ENCODE measurements around the gene KHNYN. TPM values are rescaled to one million over a fixed set of nuclear protein-coding genes. Genes with fewer than 3 reads are reported as not detected.

The KHNYN gene
- total RNA-seq, 1 experiment from 2014 or later = 63.0 TPM

GRCh38 chr14:24392325-24393091, 37.2 kb upstream of the KHNYN start:
- H3K4me3 Mint-ChIP-seq (ENCODE audit: unreplicated experiment) = peak overlapping the region; percentile 1
- CTCF ChIA-PET = interaction anchor here (0.8 to 2.0 kb wide), 2 partner anchors 39 to 84 kb away, joined by 3 to 6 read pairs; no protein-coding TSS in a partner anchor
- no peak for TF ChIP-seq CTCF (IDR thresholded peaks at IDR 0.05; ENCODE audit: unreplicated experiment)
- no peaks in the 10 kb centered on the region for H3K9me3 Mint-ChIP-seq (ENCODE audit: unreplicated experiment)
- H3K27ac Mint-ChIP-seq (ENCODE audit: low read depth, unreplicated experiment) = no peak overlapping the region
- H3K36me3 Mint-ChIP-seq (ENCODE audit: insufficient read depth, unreplicated experiment) = no peaks in the 10 kb centered on the region
- no peaks in the 10 kb centered on the region for H3K27me3 Mint-ChIP-seq (ENCODE audit: insufficient read depth, unreplicated experiment)
- intact Hi-C loops (cut with micrococcal nuclease) = no loop called here
- POLR2A ChIA-PET = no interaction called here
- DNase-seq (ENCODE audit: unreplicated experiment) = peak; percentile 35
- peaks cover 26% of the 10 kb centered on the region for H3K4me1 Mint-ChIP-seq (ENCODE audit: insufficient read depth, unreplicated experiment)
- no TSS peak for BruUV-seq (replicated peaks)

- peaks cover 28% of the 10 kb centered on the region for H3K4me1 Mint-ChIP-seq (ENCODE audit: insufficient read depth, unreplicated experiment)
Measured at GRCh38 chr14:24394275-24394674, 35.5 kb upstream of the KHNYN start.

GRCh38 chr14:24395609-24396582, 33.9 kb upstream of the KHNYN start:
- ChIA-PET POLR2A (interaction anchor here (0.5 to 2.8 kb wide), 15 partner anchors 8 to 131 kb away, joined by 3 to 16 read pairs (median 6); partner anchors contain the start of genes CBLN3, KHNYN and SDR39U1), CTCF (interaction anchor here (0.6 to 3.6 kb wide), 11 partner anchors 15 to 87 kb away, joined by 3 to 26 read pairs (median 6); partner anchors contain the start of gene ADCY4)
- Mint-ChIP-seq H3K9me3 (ENCODE audit: unreplicated experiment) (no peaks in the 10 kb centered on the region), H3K4me1 (ENCODE audit: insufficient read depth, unreplicated experiment) (peaks cover 28% of the 10 kb centered on the region), H3K27me3 (ENCODE audit: insufficient read depth, unreplicated experiment) (no peaks in the 10 kb centered on the region), H3K4me3 (ENCODE audit: unreplicated experiment) (no peak overlapping the region), H3K27ac (ENCODE audit: low read depth, unreplicated experiment) (peak overlapping the region; percentile 84), H3K36me3 (ENCODE audit: insufficient read depth, unreplicated experiment) (no peaks in the 10 kb centered on the region)
- no peak for TF ChIP-seq CTCF (IDR thresholded peaks at IDR 0.05; ENCODE audit: unreplicated experiment)
- BruUV-seq (replicated peaks) = no TSS peak
- no peak for DNase-seq (ENCODE audit: unreplicated experiment)
- intact Hi-C loops (cut with micrococcal nuclease) = no loop called here

More at GRCh38 chr14:24394275-24394674, 35.5 kb upstream of the KHNYN start:
- H3K4me3 Mint-ChIP-seq (ENCODE audit: unreplicated experiment) = no peak overlapping the region
- H3K27ac Mint-ChIP-seq (ENCODE audit: low read depth, unreplicated experiment) = no peak overlapping the region
- no peaks in the 10 kb centered on the region for H3K9me3 Mint-ChIP-seq (ENCODE audit: unreplicated experiment)
- TF ChIP-seq CTCF (IDR thresholded peaks at IDR 0.05; ENCODE audit: unreplicated experiment) = no peak
- ChIA-PET CTCF (interaction anchor here (3.6 kb wide), 1 partner anchor 38 kb away, joined by 22 read pairs; no protein-coding TSS in a partner anchor), POLR2A (interaction anchor here (1.7 kb wide), 1 partner anchor 11 kb away, joined by 4 read pairs; no protein-coding TSS in a partner anchor)
- H3K27me3 Mint-ChIP-seq (ENCODE audit: insufficient read depth, unreplicated experiment) = no peaks in the 10 kb centered on the region
- no peak for DNase-seq (ENCODE audit: unreplicated experiment)
- BruUV-seq (replicated peaks) = no TSS peak
- intact Hi-C loops (cut with micrococcal nuclease) = no loop called here
- no peaks in the 10 kb centered on the region for H3K36me3 Mint-ChIP-seq (ENCODE audit: insufficient read depth, unreplicated experiment)

All from MCF 10A (cell line).